ENCODE measurements around the gene CDH4. TPM values are rescaled to one million over a fixed set of nuclear protein-coding genes. Genes with fewer than 3 reads are reported as not detected.

Gene CDH4
- total RNA-seq, 4 donors from 2014 or later, result 0.71 to 4.2 (median 2.9) TPM

DNA sequence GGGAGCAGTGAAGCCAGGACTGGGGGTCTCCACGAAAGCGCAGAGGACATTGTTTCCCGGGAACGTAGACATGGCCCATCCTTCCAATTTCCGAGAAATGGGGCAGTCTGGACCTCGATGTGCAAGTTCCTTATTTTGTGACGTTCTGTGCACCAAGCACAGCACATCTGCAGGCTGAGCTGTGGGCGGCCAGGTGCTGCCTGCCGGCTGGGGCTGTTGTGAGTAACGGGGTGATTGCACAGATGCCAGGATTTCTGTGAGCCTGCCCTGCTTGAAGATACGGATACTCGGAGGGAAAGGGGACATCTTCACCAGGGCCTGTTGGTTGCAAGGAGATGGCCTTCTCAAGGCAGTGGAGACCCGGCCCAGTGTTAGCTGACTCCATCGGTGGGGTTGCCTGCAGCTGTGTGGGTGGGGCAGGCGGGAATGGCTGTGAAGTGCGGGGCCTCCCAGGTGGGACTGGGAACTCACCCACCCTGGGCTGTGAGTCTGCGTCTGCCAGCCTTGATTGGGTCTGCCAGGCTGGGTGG is 27.6 kb downstream of the CDH4 start:
- TF ChIP-seq, protein P1, sequence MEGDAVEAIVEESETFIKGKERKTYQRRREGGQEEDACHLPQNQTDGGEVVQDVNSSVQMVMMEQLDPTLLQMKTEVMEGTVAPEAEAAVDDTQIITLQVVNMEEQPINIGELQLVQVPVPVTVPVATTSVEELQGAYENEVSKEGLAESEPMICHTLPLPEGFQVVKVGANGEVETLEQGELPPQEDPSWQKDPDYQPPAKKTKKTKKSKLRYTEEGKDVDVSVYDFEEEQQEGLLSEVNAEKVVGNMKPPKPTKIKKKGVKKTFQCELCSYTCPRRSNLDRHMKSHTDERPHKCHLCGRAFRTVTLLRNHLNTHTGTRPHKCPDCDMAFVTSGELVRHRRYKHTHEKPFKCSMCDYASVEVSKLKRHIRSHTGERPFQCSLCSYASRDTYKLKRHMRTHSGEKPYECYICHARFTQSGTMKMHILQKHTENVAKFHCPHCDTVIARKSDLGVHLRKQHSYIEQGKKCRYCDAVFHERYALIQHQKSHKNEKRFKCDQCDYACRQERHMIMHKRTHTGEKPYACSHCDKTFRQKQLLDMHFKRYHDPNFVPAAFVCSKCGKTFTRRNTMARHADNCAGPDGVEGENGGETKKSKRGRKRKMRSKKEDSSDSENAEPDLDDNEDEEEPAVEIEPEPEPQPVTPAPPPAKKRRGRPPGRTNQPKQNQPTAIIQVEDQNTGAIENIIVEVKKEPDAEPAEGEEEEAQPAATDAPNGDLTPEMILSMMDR (IDR thresholded peaks at IDR 0.05), result no peak
- no peak for TF ChIP-seq POLR2A (IDR thresholded peaks at IDR 0.05)
- no peak for DNase-seq (ENCODE audit: low spot score in 2 of 2)
- intact Hi-C loops (cut with DNase I; ENCODE audit: low total_unique reads), result no loop called here
- WGBS, 2 donors, result 75 to 78% methylated on average over 17 of the region's 17 CpGs
- H3K4me3 ChIP-seq (ENCODE audit: low read depth, poor library complexity, severe bottlenecking), result no peak overlapping the region

DNA sequence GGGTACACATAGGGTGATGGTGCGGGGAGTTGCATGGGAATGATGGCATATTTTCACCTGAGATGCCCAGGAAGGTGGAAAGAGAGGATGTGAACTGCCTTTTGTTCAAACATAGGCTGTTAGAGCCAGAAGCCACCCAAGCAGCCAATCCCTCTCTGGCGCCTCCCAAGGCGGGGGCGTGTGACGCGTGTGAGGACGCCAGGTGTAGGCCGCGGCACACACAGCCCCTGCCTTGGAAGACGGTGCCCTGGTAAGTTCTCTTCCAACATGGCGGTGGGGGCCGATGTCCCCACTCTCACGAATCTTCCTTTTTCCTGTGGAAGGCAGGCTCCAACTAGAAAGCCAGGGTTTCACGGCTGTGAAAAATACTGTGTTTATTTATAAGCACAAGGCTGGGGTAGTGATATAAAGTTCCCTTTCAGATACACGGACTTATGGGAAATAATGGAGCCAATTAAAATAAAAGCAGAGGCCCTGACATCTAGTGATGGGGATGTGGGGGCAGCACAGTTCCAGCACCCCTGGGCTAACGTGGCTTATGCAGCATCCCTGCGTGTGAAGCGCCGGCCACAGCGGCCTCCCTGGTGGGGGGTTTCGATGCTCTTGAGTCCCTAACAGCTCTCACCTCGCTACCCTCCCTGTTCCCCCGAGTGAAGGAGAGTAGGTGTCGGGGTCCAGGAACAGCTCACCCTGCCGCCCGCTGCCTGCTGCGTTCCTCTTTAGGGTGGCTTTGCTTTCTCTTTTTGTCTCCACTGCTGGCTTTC is 28.3 kb downstream of the CDH4 start:
- intact Hi-C loops (cut with DNase I; ENCODE audit: low total_unique reads), result no loop called here
- H3K4me3 ChIP-seq (ENCODE audit: low read depth, poor library complexity, severe bottlenecking), result no peak overlapping the region
- TF ChIP-seq, protein P1 (IDR thresholded peaks at IDR 0.05), result no peak
- TF ChIP-seq POLR2A (IDR thresholded peaks at IDR 0.05), result no peak
- WGBS, 2 donors, result 82 to 91% methylated on average over 27 of the region's 27 CpGs
- no peak for DNase-seq (ENCODE audit: low spot score in 2 of 2)

DNA sequence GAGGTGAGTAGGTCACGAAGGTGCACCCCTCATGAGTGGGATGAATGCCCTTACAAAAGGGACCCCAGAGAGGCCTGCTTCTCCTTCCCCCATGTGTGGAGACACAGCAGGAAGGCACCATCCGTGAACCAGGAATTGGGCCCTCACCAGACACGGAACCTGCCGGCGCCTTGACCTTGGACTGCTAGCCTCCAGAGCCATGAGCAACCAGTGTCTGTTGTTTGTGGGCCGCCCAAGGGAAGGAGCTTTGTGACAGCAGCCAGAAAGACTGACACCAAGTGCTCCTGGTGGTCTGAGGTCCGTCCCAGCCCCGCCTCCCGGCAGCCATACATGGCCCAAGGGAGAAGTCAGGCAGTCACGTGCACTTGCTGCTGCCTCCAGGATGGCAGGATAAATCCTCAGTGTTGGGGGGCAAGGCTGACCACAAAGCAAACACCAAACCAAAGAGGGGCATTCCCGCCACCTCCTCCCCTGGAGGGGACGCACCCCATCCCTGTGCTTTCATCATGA is 29.3 kb downstream of the CDH4 start:
- H3K4me3 ChIP-seq (ENCODE audit: low read depth, poor library complexity, severe bottlenecking), result no peak overlapping the region
- intact Hi-C loops (cut with DNase I; ENCODE audit: low total_unique reads), result no loop called here

DNA sequence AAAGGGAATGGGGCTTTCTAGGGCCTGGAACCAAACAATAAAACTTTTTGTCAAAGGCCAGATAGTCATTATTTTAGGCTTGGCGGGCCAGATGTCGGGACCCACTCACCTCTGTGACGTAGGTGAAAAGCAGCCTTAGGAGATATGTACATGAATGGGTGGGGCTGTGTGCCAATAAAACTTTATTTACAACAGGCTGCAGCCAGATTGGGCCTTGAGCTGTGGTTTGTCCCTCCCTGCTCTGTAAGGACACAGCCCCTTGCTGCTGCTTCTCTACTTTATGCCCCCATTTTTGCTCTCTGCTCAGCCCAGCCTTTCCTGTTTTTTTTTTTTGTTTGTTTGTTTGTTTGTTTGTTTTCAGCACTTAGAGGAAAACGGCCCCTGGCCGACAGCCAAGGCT is 32.7 kb downstream of the CDH4 start:
- DNase-seq (ENCODE audit: low spot score in 2 of 2), result no peak
- no peak for TF ChIP-seq POLR2A (IDR thresholded peaks at IDR 0.05)
- TF ChIP-seq, protein P1 (IDR thresholded peaks at IDR 0.05), result no peak
- intact Hi-C loops (cut with DNase I; ENCODE audit: low total_unique reads), result no loop called here
- no peak overlapping the region for H3K4me3 ChIP-seq (ENCODE audit: low read depth, poor library complexity, severe bottlenecking)
- 75 to 77% methylated on average over 5 of the region's 5 CpGs for WGBS, 2 donors

More for the DNA sequence above, 29.3 kb downstream of the CDH4 start:
- no peak for TF ChIP-seq POLR2A (IDR thresholded peaks at IDR 0.05)
- TF ChIP-seq, protein P1 (IDR thresholded peaks at IDR 0.05), result no peak
- no peak for DNase-seq (ENCODE audit: low spot score in 2 of 2)
- 83 to 94% methylated on average over 12 of the region's 12 CpGs for WGBS, 2 donors

DNA sequence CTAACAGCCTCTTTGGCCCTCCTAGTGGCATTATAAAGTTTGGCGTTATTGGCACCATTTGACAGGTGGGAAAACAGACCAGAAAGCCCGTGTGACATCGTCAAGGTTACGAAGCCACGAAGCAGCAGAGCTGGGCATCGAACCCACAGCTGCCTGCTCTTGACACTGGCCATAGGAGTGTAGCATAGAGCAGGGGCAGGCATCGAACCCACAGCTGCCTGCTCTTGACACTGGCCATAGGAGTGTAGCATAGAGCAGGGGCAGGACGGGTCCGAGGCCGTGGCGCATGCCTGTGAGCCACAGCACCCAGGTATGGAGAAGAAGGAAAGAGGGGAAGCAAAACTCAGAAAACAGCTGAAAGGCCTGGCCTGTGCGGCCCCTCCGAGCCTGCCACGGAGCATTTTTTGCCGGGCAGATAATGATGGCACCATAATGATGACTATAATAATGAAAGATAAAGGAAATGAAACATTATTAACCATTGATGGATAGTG is 33.1 kb downstream of the CDH4 start:
- no peak overlapping the region for H3K4me3 ChIP-seq (ENCODE audit: low read depth, poor library complexity, severe bottlenecking)
- intact Hi-C loops (cut with DNase I; ENCODE audit: low total_unique reads), result no loop called here
- 81 to 86% methylated on average over 15 of the region's 15 CpGs for WGBS, 2 donors

More for the DNA sequence above, 33.1 kb downstream of the CDH4 start:
- DNase-seq (ENCODE audit: low spot score in 2 of 2), result no peak
- TF ChIP-seq, protein P1 (IDR thresholded peaks at IDR 0.05), result no peak
- TF ChIP-seq POLR2A (IDR thresholded peaks at IDR 0.05), result no peak
